ENCODE data around the gene NTSR1.

NTSR1 gene

GRCh38 chr20:62723768-62724450 is 15.3 kb downstream of the NTSR1 start:
- no peak overlapping the region for H3K4me3 ChIP-seq (ENCODE audit: low read depth, low read length)
- no peak for DNase-seq (ENCODE audit: low read depth)
- no peak for TF ChIP-seq CTCF (IDR thresholded peaks at IDR 0.05; ENCODE audit: control insufficient read depth, extremely low read depth, insufficient read depth)

- H3K4me3 ChIP-seq (ENCODE audit: low read depth, low read length), result no peak overlapping the region
- TF ChIP-seq CTCF (IDR thresholded peaks at IDR 0.05; ENCODE audit: control insufficient read depth, extremely low read depth, insufficient read depth), result no peak
- no peak for DNase-seq (ENCODE audit: low read depth)
These were observed 16.3 kb downstream of the NTSR1 start for GRCh38 chr20:62724692-62725595.

- no peak for TF ChIP-seq CTCF (IDR thresholded peaks at IDR 0.05; ENCODE audit: control insufficient read depth, extremely low read depth, insufficient read depth)
These were observed 17.1 kb downstream of the NTSR1 start for GRCh38 chr20:62725596-62726268.

GRCh38 chr20:62726276-62726675 is 17.6 kb downstream of the NTSR1 start:
- H3K4me3 ChIP-seq (ENCODE audit: low read depth, low read length), result no peak overlapping the region
- TF ChIP-seq CTCF (IDR thresholded peaks at IDR 0.05; ENCODE audit: control insufficient read depth, extremely low read depth, insufficient read depth), result no peak
- no peak for DNase-seq (ENCODE audit: low read depth)

More at GRCh38 chr20:62725596-62726268, 17.1 kb downstream of the NTSR1 start:
- DNase-seq (ENCODE audit: low read depth), result no peak
- no peak overlapping the region for H3K4me3 ChIP-seq (ENCODE audit: low read depth, low read length)

- no peak for TF ChIP-seq CTCF (IDR thresholded peaks at IDR 0.05; ENCODE audit: control insufficient read depth, extremely low read depth, insufficient read depth)
- H3K4me3 ChIP-seq (ENCODE audit: low read depth, low read length), result no peak overlapping the region
- DNase-seq (ENCODE audit: low read depth), result no peak
These were observed 18.3 kb downstream of the NTSR1 start for GRCh38 chr20:62726716-62727583.

- no peak for DNase-seq (ENCODE audit: low read depth)
These were observed 19.0 kb downstream of the NTSR1 start for GRCh38 chr20:62727584-62728027.

More at GRCh38 chr20:62727584-62728027, 19.0 kb downstream of the NTSR1 start:
- H3K4me3 ChIP-seq (ENCODE audit: low read depth, low read length), result no peak overlapping the region
- TF ChIP-seq CTCF (IDR thresholded peaks at IDR 0.05; ENCODE audit: control insufficient read depth, extremely low read depth, insufficient read depth), result no peak
